HFF-Myc (cell line): ENCODE data around the gene SMPDL3A.

ENCODE experiments used
- DNase-seq: peaks from one replicate; pipeline ENCODE4 v3.0.0-alpha.2; 2011; ENCODE audit warnings: low read depth; ENCODE audit errors: extremely low read depth
- H3K4me3 ChIP-seq: replicated peaks from 2 replicates; pipeline ENCODE4 v1.5.1; 2011; ENCODE audit warnings: low read depth, mild to moderate bottlenecking, control low read depth, low read length
- CTCF ChIP-seq: IDR thresholded peaks from 2 replicates; pipeline ENCODE4 v1.5.1; 2012; ENCODE audit warnings: mild to moderate bottlenecking, low read depth, low read length, control low read depth; ENCODE audit errors: missing control alignments

Gene SMPDL3A

GRCh38 chr6:122800906-122801305 lies 11.8 kb downstream of the SMPDL3A start:
- no peak for DNase-seq
- H3K4me3 ChIP-seq, result no peak overlapping the region
- no peak for TF ChIP-seq CTCF

- TF ChIP-seq CTCF, result no peak
- DNase-seq, result no peak
- no peak overlapping the region for H3K4me3 ChIP-seq
Measured at GRCh38 chr6:122801397-122801796, 12.3 kb downstream of the SMPDL3A start.

- no peak for DNase-seq
- TF ChIP-seq CTCF, result no peak
- H3K4me3 ChIP-seq, result no peak overlapping the region
Measured at GRCh38 chr6:122803171-122803661, 14.2 kb downstream of the SMPDL3A start.

- no peak for DNase-seq
- no peak overlapping the region for H3K4me3 ChIP-seq
- TF ChIP-seq CTCF, result no peak
Measured at GRCh38 chr6:122804962-122805485, 16.0 kb downstream of the SMPDL3A start.

GRCh38 chr6:122806291-122806690 lies 17.2 kb downstream of the SMPDL3A start:
- TF ChIP-seq CTCF, result no peak
- DNase-seq, result no peak
- H3K4me3 ChIP-seq, result no peak overlapping the region

GRCh38 chr6:122808121-122808885 lies 19.2 kb downstream of the SMPDL3A start:
- no peak for TF ChIP-seq CTCF
- no peak overlapping the region for H3K4me3 ChIP-seq
- DNase-seq, result no peak

- no peak for TF ChIP-seq CTCF
- H3K4me3 ChIP-seq, result no peak overlapping the region
- DNase-seq, result no peak
Measured at GRCh38 chr6:122809001-122809400, 19.9 kb downstream of the SMPDL3A start.
